Measurements from ENCODE around the gene HOXC10. TPM values are rescaled to one million over a fixed set of nuclear protein-coding genes. Genes with fewer than 3 reads are reported as not detected.
A peak's percentile ranks its signal among the peaks of the same experiment; 100 is the strongest.

The HOXC10 gene
- total RNA-seq, 1 donor from 2014 or later, result 0.85 TPM

GRCh38 chr12:54030889-54031471 is 46.0 kb downstream of the HOXC10 start:
- no peak for DNase-seq

- DNase-seq, result no peak
Measured at GRCh38 chr12:54031480-54031879, 46.5 kb downstream of the HOXC10 start.

GRCh38 chr12:54032086-54032619 is 47.2 kb downstream of the HOXC10 start:
- no peak for DNase-seq

- peak; percentile 57 for DNase-seq
Measured at GRCh38 chr12:54032627-54033100, 47.7 kb downstream of the HOXC10 start, which contains the start of gene HOXC5. TSS of gene HOXC5 (plus strand) at chr12:54033050. CDS start at chr12:54033123, 73 bp downstream.

- DNase-seq, result no peak
Measured at GRCh38 chr12:54033106-54033979, 48.4 kb downstream of the HOXC10 start.

GRCh38 chr12:54033980-54034784 is 49.2 kb downstream of the HOXC10 start:
- no peak for DNase-seq

GRCh38 chr12:54034785-54035310 is 49.9 kb downstream of the HOXC10 start:
- no peak for DNase-seq

- no peak for DNase-seq
Measured at GRCh38 chr12:54035568-54036264, 50.8 kb downstream of the HOXC10 start.

GRCh38 chr12:54036620-54037359 is 51.8 kb downstream of the HOXC10 start:
- DNase-seq, result no peak

- no peak for DNase-seq
Measured at GRCh38 chr12:54037360-54038283, 52.7 kb downstream of the HOXC10 start.

GRCh38 chr12:54038284-54038870 is 53.4 kb downstream of the HOXC10 start:
- DNase-seq, result no peak

- no peak for DNase-seq
Measured at GRCh38 chr12:54038871-54039414, 54.0 kb downstream of the HOXC10 start.

GRCh38 chr12:54039417-54040147 is 54.6 kb downstream of the HOXC10 start:
- DNase-seq, result no peak

Other genes starting within 250 kb of the HOXC10 start
- gene CISTR, start 233.2 kb upstream of the HOXC10 start, total RNA-seq, result not detected in 2 replicates
- gene HOXC13, start 46.3 kb upstream of the HOXC10 start, total RNA-seq, result not detected in 2 replicates
- gene HOXC12, start 30.2 kb upstream of the HOXC10 start, total RNA-seq, result not detected in 2 replicates
- not detected in 2 replicates for gene HOXC11, start 12.0 kb upstream of the HOXC10 start, total RNA-seq
- gene HOTAIR, start 10.2 kb upstream of the HOXC10 start, total RNA-seq, result not detected in 2 replicates
- gene HOXC9, start 15.0 kb downstream of the HOXC10 start, total RNA-seq, result 0.28 and 0.68 TPM in 2 replicates
- gene HOXC8, start 23.8 kb downstream of the HOXC10 start, total RNA-seq, result not detected in 2 replicates
- under 0.01 and 0.05 TPM in 2 replicates for gene HOXC6, start 43.3 kb downstream of the HOXC10 start, total RNA-seq
- gene HOXC5, start 47.9 kb downstream of the HOXC10 start, total RNA-seq, result not detected in 2 replicates
- gene HOXC4, start 68.7 kb downstream of the HOXC10 start, total RNA-seq, result not detected in 2 replicates
- gene SMUG1, start 203.8 kb downstream of the HOXC10 start, total RNA-seq, result 14.3 and 18.2 TPM in 2 replicates

Measured in dermis blood vessel endothelial cell (primary cell).